ENCODE results near the gene HSPB1.
"Not testable (repeated sequence)": the region's sequence is repeated elsewhere in the genome, so short reads cannot be mapped to it uniquely, and the experiment has no call there.

The HSPB1 gene

DNA sequence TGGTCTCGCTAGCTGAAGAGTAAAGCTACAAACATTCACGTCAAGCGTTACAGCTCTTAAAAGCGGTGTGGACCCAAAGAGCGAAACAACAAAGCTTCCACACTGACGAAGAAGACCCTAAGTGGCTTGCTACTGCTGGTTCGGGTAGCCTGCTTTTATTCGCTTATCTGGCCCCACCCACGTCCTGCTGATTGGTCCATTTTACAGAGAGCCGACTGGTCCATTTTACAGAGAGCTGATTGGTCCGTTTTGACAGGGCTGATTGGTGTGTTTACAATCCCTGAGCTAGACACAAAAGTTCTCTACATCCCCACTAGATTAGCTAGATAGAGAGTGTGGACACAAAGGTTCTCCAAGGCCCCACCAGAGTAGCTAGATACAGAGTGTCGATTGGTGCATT, 6.4 kb downstream of the HSPB1 start:
- not testable (repeated sequence) for DNase-seq (ENCODE audit: low spot score)

GRCh38 chr7:76309341-76310101, 7.0 kb downstream of the HSPB1 start:
- not testable (repeated sequence) for DNase-seq (ENCODE audit: low spot score)

- DNase-seq (ENCODE audit: low spot score): no peak
These were observed 7.9 kb downstream of the HSPB1 start for GRCh38 chr7:76310102-76310957.

DNA sequence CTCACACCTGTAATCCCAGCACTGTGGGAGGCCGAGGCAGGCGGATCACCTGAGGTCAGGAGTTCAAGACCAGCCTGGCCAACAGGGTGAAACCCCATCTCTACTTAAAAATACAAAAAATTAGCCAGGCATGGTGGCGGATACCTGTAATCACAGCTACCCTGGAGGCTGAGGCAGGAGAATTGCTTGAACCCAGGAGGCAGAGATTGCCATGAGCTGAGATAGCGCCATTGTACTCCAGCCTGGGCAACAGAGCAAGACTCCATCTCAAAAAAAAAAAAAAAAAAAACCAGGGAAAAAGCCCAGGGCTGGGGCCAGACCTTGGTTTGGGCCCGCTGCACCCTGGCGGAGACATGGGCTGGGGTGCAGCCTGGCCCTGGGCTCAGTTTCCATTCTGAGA, 9.4 kb downstream of the HSPB1 start:
- DNase-seq (ENCODE audit: low spot score): not testable (repeated sequence)

GRCh38 chr7:76314042-76314721, 11.7 kb downstream of the HSPB1 start:
- DNase-seq (ENCODE audit: low spot score): peak; percentile 92

DNA sequence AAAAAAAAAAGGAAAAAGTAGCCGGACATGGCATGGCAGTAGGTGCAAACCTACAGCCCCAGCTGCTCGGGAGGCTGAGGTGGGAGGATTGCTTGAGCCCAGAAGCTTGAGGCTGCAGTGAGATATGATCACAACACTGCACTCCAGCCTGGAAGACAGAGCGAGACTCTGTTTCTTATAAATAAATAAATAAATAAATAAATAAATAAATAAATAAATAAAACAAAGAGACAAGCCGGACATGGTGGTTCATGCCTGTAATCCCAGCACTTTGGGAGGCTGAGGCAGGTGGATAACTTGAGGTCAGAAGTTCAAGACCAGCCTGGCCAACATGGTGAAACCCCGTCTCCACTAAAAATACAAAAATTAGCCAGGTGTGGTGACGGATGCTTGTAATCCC, 12.3 kb downstream of the HSPB1 start:
- DNase-seq (ENCODE audit: low spot score): not testable (repeated sequence)

GRCh38 chr7:76315364-76315763, 12.9 kb downstream of the HSPB1 start:
- no peak for DNase-seq (ENCODE audit: low spot score)

- no peak for DNase-seq (ENCODE audit: low spot score)
These were observed 14.7 kb downstream of the HSPB1 start for GRCh38 chr7:76316984-76317781.

DNA sequence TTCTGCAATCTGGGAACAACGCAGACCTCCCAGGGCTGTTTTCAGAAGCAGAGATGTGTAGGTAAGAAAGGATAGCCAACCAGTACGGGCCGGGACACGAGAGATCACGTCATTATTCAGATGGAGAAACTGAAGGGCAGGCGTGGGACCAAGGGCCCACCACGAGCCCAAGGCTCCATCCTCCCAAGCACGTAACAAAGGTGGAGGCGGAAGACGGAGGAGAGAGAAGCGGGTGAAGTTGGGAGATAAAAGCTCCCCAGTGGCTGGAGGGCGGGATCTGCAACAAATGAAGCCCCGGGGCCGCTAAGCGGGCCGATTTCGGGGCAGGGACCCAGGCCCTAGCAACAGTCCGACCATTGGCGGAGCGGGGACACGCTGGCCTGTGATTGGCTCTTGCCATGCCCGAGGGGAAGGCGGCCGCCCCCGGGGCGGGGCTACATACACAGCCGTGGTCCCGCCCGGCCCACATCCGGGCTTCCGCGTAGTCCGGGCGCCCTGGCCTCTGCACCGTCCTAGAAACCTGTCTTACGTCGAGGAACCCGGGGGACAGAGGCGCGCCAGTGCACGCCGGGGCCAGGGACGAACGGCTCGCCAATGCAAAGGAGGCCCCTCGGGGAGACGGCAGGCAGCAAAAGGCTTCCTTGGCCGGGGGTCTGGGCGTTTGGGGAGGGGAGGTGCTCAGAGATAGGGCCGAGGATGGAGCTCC, 15.5 kb downstream of the HSPB1 start:
- DNase-seq (ENCODE audit: low spot score): peak; percentile 98

DNA sequence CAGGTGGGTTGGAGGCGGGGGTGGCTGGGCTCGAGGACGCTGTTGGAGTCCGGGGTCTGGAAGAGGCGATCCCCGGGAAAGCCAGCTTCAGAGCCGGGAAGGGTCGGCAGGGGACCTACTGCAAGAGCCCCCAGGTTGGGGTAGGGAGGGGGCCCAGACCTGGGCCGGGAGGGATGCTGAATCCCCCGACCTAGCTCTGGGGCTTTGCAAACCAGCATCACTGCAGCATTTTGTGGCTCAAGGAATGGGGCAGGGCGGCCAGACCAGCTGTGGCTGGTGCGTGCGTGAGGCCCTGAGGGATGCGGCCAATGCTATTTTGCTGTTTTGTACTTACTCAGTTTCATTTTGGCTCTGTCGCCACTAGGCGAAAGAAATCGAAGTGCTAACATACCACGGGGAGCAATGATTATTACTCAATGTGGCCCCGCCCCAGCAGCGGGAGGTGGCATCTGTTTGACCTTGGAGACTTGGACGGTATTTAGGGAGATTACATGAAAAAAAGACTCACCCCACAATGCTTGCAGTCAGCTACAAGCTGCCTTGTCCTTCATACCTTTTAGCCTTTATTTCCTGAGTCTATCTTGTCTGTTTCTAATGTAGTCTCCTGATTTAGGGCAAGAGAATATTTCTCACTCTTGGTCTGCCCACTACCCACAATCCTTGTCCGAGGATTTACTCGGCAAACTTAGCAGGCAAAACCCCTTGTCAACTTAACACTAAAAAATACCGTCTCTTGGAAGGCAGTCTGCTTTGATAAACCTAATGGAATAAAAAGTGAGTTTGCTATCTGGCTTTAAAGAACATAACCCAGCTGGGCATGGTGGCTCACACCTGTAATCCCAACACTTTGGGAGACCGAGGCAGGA, 16.2 kb downstream of the HSPB1 start:
- DNase-seq (ENCODE audit: low spot score): peak; percentile 92

DNA sequence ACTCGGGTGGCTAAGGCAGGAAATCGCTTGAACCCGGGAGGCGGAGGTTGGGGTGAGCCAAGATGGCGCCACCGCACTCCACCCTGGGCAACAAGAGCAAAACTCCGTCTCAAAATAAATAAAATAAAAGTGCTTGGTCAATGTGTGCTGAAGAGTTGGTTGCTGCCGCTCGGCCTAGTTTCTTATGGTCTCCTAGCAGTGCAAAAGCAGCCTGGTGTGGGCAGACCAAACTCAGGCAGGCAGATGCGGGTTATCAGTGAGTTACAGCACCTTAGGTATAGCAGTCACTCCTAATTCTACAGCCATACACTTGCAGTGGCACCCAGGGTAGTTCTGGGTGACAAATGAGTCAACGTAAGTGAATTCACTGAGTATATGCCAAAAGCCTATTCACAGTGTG, 22.6 kb downstream of the HSPB1 start:
- no peak for DNase-seq (ENCODE audit: low spot score)

GRCh38 chr7:76325811-76326210, 23.3 kb downstream of the HSPB1 start:
- no peak for DNase-seq (ENCODE audit: low spot score)

GRCh38 chr7:76326646-76327233, 24.3 kb downstream of the HSPB1 start:
- no peak for DNase-seq (ENCODE audit: low spot score)

- no peak for DNase-seq (ENCODE audit: low spot score)
These were observed 25.1 kb downstream of the HSPB1 start for GRCh38 chr7:76327610-76328009.

DNA sequence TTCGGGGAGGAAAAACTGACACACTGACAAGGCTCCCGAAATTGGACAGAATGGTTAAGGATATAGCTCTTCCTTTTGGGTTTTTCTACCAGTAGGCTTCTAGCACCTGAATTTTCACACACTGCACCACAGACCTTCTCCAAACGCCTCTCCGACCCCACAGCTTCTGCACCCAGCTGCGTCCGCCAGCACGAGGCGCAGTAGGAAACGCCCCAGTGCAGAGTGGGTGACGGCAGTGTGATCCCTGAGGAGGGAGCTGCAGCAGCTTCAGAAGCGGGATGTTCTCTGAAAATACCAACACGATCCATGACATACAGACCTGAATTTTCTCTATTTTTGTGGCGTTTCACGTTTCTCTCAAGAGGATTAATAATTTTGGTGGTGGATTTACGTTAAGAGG, 25.9 kb downstream of the HSPB1 start:
- DNase-seq (ENCODE audit: low spot score): no peak

GRCh38 chr7:76329479-76329878, 27.0 kb downstream of the HSPB1 start:
- DNase-seq (ENCODE audit: low spot score): no peak

DNA sequence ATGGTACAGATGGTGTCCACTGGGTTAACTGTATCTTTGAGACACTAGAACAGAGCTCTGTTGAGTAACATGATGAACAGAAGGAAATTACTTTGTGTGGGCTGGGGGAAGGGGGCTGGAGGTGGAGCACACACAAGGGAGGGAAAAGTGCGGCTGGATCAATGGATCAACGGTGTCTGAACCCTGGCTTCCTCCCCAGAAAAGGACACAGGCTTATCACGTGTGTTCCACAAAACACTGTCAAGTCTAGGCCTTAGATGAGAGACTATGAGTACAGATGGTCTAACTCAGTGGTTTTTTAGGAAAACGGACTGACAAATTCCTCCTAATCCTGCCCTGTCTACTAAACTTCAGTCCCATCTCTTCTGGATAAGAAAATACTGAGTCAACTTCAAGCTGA, 27.8 kb downstream of the HSPB1 start:
- DNase-seq (ENCODE audit: low spot score): no peak

- DNase-seq (ENCODE audit: low spot score): no peak
These were observed 28.2 kb downstream of the HSPB1 start for GRCh38 chr7:76330673-76331072.

DNA sequence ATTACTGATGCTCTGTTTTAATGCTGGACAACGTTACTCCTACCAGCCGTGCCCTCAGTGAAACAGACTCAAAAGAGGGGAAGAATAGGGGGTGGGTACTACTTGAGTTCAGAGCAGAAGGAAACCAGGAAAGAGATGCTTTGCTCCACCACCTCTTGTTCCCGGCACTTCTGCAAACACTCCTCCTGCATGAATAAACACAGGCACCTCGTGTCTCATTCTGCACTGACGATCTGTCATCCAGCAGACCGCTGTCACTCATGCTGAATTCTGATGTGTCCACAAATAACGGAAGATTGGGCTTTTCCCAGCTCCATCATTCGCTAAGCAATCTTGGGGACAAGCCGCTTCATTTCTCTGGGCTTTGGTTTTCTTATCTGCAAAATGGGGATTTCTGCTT, 29.6 kb downstream of the HSPB1 start:
- DNase-seq (ENCODE audit: low spot score): no peak
